ENCODE results near the gene S100A6. TPM values are rescaled to one million over a fixed set of nuclear protein-coding genes. Genes with fewer than 3 reads are reported as not detected.

The S100A6 gene
- total and polyA plus RNA-seq, 4 donors = 5.7 to 124 (median 28.7) TPM

- WGBS = under 1% methylated on average over 7 of the region's 7 CpGs
- Histone ChIP-seq H3K9ac (ENCODE audit: low read depth in 1 of 2, low read length in 2 of 2) (no peak overlapping the region), H3K4me3 (ENCODE audit: low read depth in 1 of 3, low read length in 3 of 3) (no peak overlapping the region), H3K4me1 (ENCODE audit: control insufficient read depth in 4 of 4, insufficient read depth in 4 of 4, low read length in 3 of 4) (peaks cover 0 to 5% (median 2%) of the 10 kb centered on the region in 4 donors), H3K27me3 (ENCODE audit: control insufficient read depth in 4 of 4, insufficient read depth in 4 of 4, low read length in 3 of 4) (no peaks in the 10 kb centered on the region), H3K27ac (ENCODE audit: low read depth in 1 of 2, low read length in 2 of 2) (no peak overlapping the region), H3K36me3 (ENCODE audit: control insufficient read depth in 4 of 4, insufficient read depth in 3 of 4, low read depth in 1 of 4, low read length in 3 of 4) (no peaks in the 10 kb centered on the region), H3K9me3 (ENCODE audit: control insufficient read depth in 4 of 4, low read length in 3 of 4) (no peaks in the 10 kb centered on the region)
- TF ChIP-seq HNF4A (conservative IDR thresholded peaks at IDR 0.05) (no peak), MAX (IDR thresholded peaks at IDR 0.05) (peak; percentile 18), YY1 (IDR thresholded peaks at IDR 0.05) (no peak), GABPA (IDR thresholded peaks at IDR 0.05 in 1 of 2, conservative IDR thresholded peaks at IDR 0.05 in 1 of 2) (no peak), REST (IDR thresholded peaks at IDR 0.05) (no peak), CTCF (IDR thresholded peaks at IDR 0.05; ENCODE audit: low read depth, low read length, missing input control) (peak; percentile 77), RAD21 (IDR thresholded peaks at IDR 0.05) (peak; percentile 91 to 92)
- DNase-seq (ENCODE audit: low spot score) = peak; percentile 83
These were observed 24.8 kb downstream of the S100A6 start for GRCh38 chr1:153510984-153511410.

GRCh38 chr1:153509729-153510354, 25.9 kb downstream of the S100A6 start:
- no peaks in the 10 kb centered on the region for H3K27me3 ChIP-seq (ENCODE audit: control insufficient read depth in 4 of 4, insufficient read depth in 4 of 4, low read length in 3 of 4)
- H3K4me1 ChIP-seq (ENCODE audit: control insufficient read depth in 4 of 4, insufficient read depth in 4 of 4, low read length in 3 of 4) = peaks cover 0 to 4% (median 2%) of the 10 kb centered on the region in 4 donors
- H3K36me3 ChIP-seq (ENCODE audit: control insufficient read depth in 4 of 4, insufficient read depth in 3 of 4, low read depth in 1 of 4, low read length in 3 of 4) = no peaks in the 10 kb centered on the region
- H3K4me3 ChIP-seq (ENCODE audit: low read depth in 1 of 3, low read length in 3 of 3) = no peak overlapping the region
- DNase-seq (ENCODE audit: low spot score) = peak; percentile 63
- no peak overlapping the region for H3K27ac ChIP-seq (ENCODE audit: low read depth in 1 of 2, low read length in 2 of 2)
- H3K9me3 ChIP-seq (ENCODE audit: control insufficient read depth in 4 of 4, low read length in 3 of 4) = no peaks in the 10 kb centered on the region
- 76% methylated on average over 4 of the region's 4 CpGs for WGBS
- TF ChIP-seq CTCF (IDR thresholded peaks at IDR 0.05; ENCODE audit: low read depth, low read length, missing input control) = peak; percentile 38
- TF ChIP-seq MAX (IDR thresholded peaks at IDR 0.05) = no peak
- no peak for TF ChIP-seq REST (IDR thresholded peaks at IDR 0.05)
- TF ChIP-seq RAD21 (IDR thresholded peaks at IDR 0.05) = peak; percentile 49 to 68
- no peak overlapping the region for H3K9ac ChIP-seq (ENCODE audit: low read depth in 1 of 2, low read length in 2 of 2)

All from liver (tissue), 9 donors.